GM23338 (cell line): Measurements from ENCODE around the gene MYO1F. TPM values are rescaled to one million over a fixed set of nuclear protein-coding genes. Genes with fewer than 3 reads are reported as not detected.

Experiments
- ATAC-seq: fragments of 200-7000 bp; cut with Tn5 transposase; 3 replicates; pipeline ENCODE4 v1.9.1; 2020
- DNase-seq: peaks from one replicate; pipeline ENCODE4 v3.0.0-alpha.2; 2015; ENCODE audit warnings: low spot score
- H2AFZ ChIP-seq: fragments of 200-600 bp; sonication (generic); 2 replicates; pipeline ENCODE4 v1.8.0; 2016; ENCODE audit warnings: antibody characterized with exemption, mild to moderate bottlenecking, moderate library complexity
- H3F3A ChIP-seq: fragments of 200-600 bp; sonication (generic); replicated peaks from 2 replicates; pipeline ENCODE4 v1.8.0; 2017; ENCODE audit warnings: antibody characterized with exemption, mixed run types, low read depth
- H3K27ac ChIP-seq: fragments of 200-600 bp; sonication (generic); 2 replicates; pipeline ENCODE4 v1.6.1; 2016; ENCODE audit warnings: low read depth
- H3K27me3 ChIP-seq: fragments of 200-600 bp; sonication (generic); 2 replicates; pipeline ENCODE4 v1.8.0; 2016; ENCODE audit warnings: mild to moderate bottlenecking, mixed run types, moderate library complexity; ENCODE audit not compliant: insufficient read depth
- H3K36me3 ChIP-seq: fragments of 200-600 bp; sonication (generic); 2 replicates; pipeline ENCODE4 v1.8.0; 2016; ENCODE audit warnings: mild to moderate bottlenecking; ENCODE audit not compliant: insufficient read depth
- H3K4me1 ChIP-seq: fragments of 200-600 bp; sonication (generic); 2 replicates; pipeline ENCODE4 v1.8.0; 2016; ENCODE audit warnings: mild to moderate bottlenecking, moderate library complexity; ENCODE audit not compliant: insufficient read depth
- H3K4me2 ChIP-seq: fragments of 200-600 bp; sonication (generic); 2 replicates; pipeline ENCODE4 v1.7.1; 2017; ENCODE audit warnings: mixed run types
- H3K4me3 ChIP-seq: fragments of 200-600 bp; sonication (generic); 2 replicates; pipeline ENCODE4 v1.6.1; 2016; ENCODE audit warnings: mixed run types
- H3K79me2 ChIP-seq: fragments of 200-600 bp; sonication (generic); replicated peaks from 2 replicates; pipeline ENCODE4 v1.8.0; 2017; ENCODE audit warnings: mild to moderate bottlenecking; ENCODE audit not compliant: insufficient read depth
- H3K9me2 ChIP-seq: fragments of 200-600 bp; sonication (generic); 2 replicates; pipeline ENCODE4 v1.8.0; 2017; ENCODE audit not compliant: insufficient read depth
- H4K20me1 ChIP-seq: fragments of 200-600 bp; sonication (generic); replicated peaks from 2 replicates; pipeline ENCODE4 v1.8.0; 2017; ENCODE audit warnings: mild to moderate bottlenecking; ENCODE audit not compliant: insufficient read depth
- H3K27ac Mint-ChIP-seq: 2 replicates; pipeline ENCODE4 v1.8.0; 2020; ENCODE audit warnings: inconsistent platforms, mild to moderate bottlenecking, moderate library complexity, mixed read lengths
- H3K27me3 Mint-ChIP-seq: 3 replicates; pipeline ENCODE4 v1.8.0; 2022; ENCODE audit warnings: low read depth, mild to moderate bottlenecking, moderate library complexity, mixed read lengths, inconsistent platforms; ENCODE audit not compliant: insufficient read depth, poor library complexity
- H3K36me3 Mint-ChIP-seq: 3 replicates; pipeline ENCODE4 v1.8.0; 2021; ENCODE audit warnings: low read depth, mild to moderate bottlenecking, inconsistent platforms, moderate library complexity, mixed read lengths
- H3K4me1 Mint-ChIP-seq: 3 replicates; pipeline ENCODE4 v1.8.0; 2020; ENCODE audit warnings: mild to moderate bottlenecking, inconsistent platforms, mixed read lengths
- H3K4me3 Mint-ChIP-seq: 3 replicates; pipeline ENCODE4 v1.8.0; 2021; ENCODE audit warnings: moderate library complexity, mild to moderate bottlenecking, inconsistent platforms, mixed read lengths
- H3K9me3 Mint-ChIP-seq: 3 replicates; pipeline ENCODE4 v1.8.0; 2020; ENCODE audit warnings: moderate library complexity, mild to moderate bottlenecking, inconsistent platforms, mixed read lengths
- CREB1 ChIP-seq: fragments of 250-450 bp; sonication (Bioruptor Pico); IDR thresholded peaks from 2 replicates; pipeline ENCODE4 v1.5.0; 2020; ENCODE audit warnings: low read depth, mild to moderate bottlenecking, moderate library complexity
- EZH2 ChIP-seq: fragments of 200-600 bp; sonication (generic); IDR thresholded peaks from one replicate; pipeline ENCODE4 v1.8.0; 2017; ENCODE audit warnings: antibody characterized with exemption, mild to moderate bottlenecking, low read depth; ENCODE audit not compliant: unreplicated experiment
- EZH2phosphoT487 ChIP-seq: fragments of 200-600 bp; sonication (generic); IDR thresholded peaks from one replicate; pipeline ENCODE4 v1.8.1; 2018; ENCODE audit warnings: antibody characterized with exemption; ENCODE audit not compliant: unreplicated experiment
- JUNB ChIP-seq: IDR thresholded peaks from one replicate; pipeline ENCODE4 v1.6.1; 2016; ENCODE audit warnings: antibody characterized with exemption; ENCODE audit not compliant: unreplicated experiment
- NANOG ChIP-seq: IDR thresholded peaks from 2 replicates; pipeline ENCODE4 v1.6.1; 2016; ENCODE audit warnings: antibody characterized with exemption, borderline replicate concordance
- POLR2AphosphoS5 ChIP-seq: IDR thresholded peaks from 2 replicates; pipeline ENCODE4 v1.6.1; 2016; ENCODE audit warnings: antibody characterized with exemption, low read depth
- STAT1 ChIP-seq: IDR thresholded peaks from one replicate; pipeline ENCODE4 v1.6.1; 2016; ENCODE audit warnings: antibody characterized with exemption; ENCODE audit not compliant: unreplicated experiment
- ZNF114 ChIP-seq: fragments of 250-450 bp; sonication (Bioruptor Pico); IDR thresholded peaks from 2 replicates; pipeline ENCODE4 v1.5.0; 2020; ENCODE audit warnings: mild to moderate bottlenecking, moderate library complexity
- ZNF331 ChIP-seq: fragments of 250-450 bp; sonication (Bioruptor Pico); IDR thresholded peaks from 2 replicates; pipeline ENCODE4 v1.5.0; 2020; ENCODE audit warnings: low read depth, mild to moderate bottlenecking, moderate library complexity
- polyA plus RNA-seq: library from polyadenylated mRNA; unstranded; fragments of >200 nt; fragmentation: Nextera tagmentation; extraction: Ambion mirVana; gene quantifications from 2 replicates; pipeline ENCODE4 v1.2.1, GENCODE V29; 2016
- total RNA-seq: library from RNA; depleted of rRNA; stranded (reverse); fragments of >200 nt; shearing (Covaris generic); gene quantifications from 2 replicates; pipeline ENCODE4 v1.2.3, GENCODE V29; 2014
- TF ChIP-seq, protein P1 (sequence below): IDR thresholded peaks from 2 replicates; pipeline ENCODE4 v1.6.1; 2016; ENCODE audit warnings: antibody characterized with exemption
- TF ChIP-seq, protein P2 (sequence below): IDR thresholded peaks from one replicate; pipeline ENCODE4 v1.6.1; 2018; ENCODE audit warnings: antibody characterized with exemption; ENCODE audit not compliant: unreplicated experiment
- TF ChIP-seq, protein P3 (sequence below): fragments of 250-450 bp; sonication (Bioruptor Pico); IDR thresholded peaks from 2 replicates; pipeline ENCODE4 v1.5.0; 2020; ENCODE audit warnings: mild to moderate bottlenecking, moderate library complexity
- TF ChIP-seq, protein P4 (sequence below), 2 experiments: fragments of 200-600 bp in 1 of 2; sonication (generic) in 1 of 2; conservative IDR thresholded peaks; 2 replicates each; pipeline versions ENCODE4 v1.5.1 to v1.6.1; 2016 to 2017; ENCODE audit warnings: antibody characterized with exemption in 2 of 2, low read depth in 2 of 2, mild to moderate bottlenecking in 2 of 2, moderate library complexity in 1 of 2

The MYO1F gene
- total and polyA plus RNA-seq, 2 experiments from 2014 or later, result 3.9 to 5.7 TPM

DNA sequence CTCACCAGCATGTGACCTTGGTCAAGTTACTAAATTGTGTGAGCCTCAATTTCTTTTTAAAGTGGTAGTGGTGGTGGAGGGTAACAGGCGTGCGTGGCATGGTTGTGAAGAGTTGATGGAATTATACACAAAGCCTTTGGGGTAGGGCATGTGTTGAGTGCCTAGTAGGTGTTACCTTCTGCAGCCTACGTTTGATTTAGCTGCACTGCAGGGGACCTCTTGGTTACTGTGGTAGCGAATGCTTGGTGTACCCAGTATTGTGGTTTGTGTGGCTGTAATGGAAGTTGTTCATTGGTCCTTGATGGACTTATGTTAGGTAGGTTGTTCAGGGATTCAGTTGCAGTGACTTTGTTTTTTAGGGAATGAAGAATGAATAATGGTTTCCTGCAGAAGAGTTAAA is 99.4 kb downstream of the MYO1F start:
- peaks cover 89% of the 10 kb centered on the region for H3K36me3 Mint-ChIP-seq
- H3K9me2 ChIP-seq, result no peaks in the 10 kb centered on the region
- peaks cover 7% of the 10 kb centered on the region for H3K27me3 Mint-ChIP-seq
- H3K4me1 ChIP-seq, result no peaks in the 10 kb centered on the region
- peaks cover 70% of the 10 kb centered on the region for H3K36me3 ChIP-seq
- H3F3A ChIP-seq, result peaks cover 55% of the 10 kb centered on the region
- TF ChIP-seq, protein P1, sequence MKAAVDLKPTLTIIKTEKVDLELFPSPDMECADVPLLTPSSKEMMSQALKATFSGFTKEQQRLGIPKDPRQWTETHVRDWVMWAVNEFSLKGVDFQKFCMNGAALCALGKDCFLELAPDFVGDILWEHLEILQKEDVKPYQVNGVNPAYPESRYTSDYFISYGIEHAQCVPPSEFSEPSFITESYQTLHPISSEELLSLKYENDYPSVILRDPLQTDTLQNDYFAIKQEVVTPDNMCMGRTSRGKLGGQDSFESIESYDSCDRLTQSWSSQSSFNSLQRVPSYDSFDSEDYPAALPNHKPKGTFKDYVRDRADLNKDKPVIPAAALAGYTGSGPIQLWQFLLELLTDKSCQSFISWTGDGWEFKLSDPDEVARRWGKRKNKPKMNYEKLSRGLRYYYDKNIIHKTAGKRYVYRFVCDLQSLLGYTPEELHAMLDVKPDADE, result no peak
- TF ChIP-seq CREB1 (CRISPR knock-in tag) (no peak), ZNF114 (CRISPR knock-in tag) (no peak), ZNF331 (no peak), EZH2phosphoT487 (no peak), JUNB (no peak), NANOG (no peak), STAT1 (no peak), POLR2AphosphoS5 (no peak), EZH2 (no peak)
- TF ChIP-seq, protein P2, sequence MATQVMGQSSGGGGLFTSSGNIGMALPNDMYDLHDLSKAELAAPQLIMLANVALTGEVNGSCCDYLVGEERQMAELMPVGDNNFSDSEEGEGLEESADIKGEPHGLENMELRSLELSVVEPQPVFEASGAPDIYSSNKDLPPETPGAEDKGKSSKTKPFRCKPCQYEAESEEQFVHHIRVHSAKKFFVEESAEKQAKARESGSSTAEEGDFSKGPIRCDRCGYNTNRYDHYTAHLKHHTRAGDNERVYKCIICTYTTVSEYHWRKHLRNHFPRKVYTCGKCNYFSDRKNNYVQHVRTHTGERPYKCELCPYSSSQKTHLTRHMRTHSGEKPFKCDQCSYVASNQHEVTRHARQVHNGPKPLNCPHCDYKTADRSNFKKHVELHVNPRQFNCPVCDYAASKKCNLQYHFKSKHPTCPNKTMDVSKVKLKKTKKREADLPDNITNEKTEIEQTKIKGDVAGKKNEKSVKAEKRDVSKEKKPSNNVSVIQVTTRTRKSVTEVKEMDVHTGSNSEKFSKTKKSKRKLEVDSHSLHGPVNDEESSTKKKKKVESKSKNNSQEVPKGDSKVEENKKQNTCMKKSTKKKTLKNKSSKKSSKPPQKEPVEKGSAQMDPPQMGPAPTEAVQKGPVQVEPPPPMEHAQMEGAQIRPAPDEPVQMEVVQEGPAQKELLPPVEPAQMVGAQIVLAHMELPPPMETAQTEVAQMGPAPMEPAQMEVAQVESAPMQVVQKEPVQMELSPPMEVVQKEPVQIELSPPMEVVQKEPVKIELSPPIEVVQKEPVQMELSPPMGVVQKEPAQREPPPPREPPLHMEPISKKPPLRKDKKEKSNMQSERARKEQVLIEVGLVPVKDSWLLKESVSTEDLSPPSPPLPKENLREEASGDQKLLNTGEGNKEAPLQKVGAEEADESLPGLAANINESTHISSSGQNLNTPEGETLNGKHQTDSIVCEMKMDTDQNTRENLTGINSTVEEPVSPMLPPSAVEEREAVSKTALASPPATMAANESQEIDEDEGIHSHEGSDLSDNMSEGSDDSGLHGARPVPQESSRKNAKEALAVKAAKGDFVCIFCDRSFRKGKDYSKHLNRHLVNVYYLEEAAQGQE, result no peak
- TF ChIP-seq, protein P3, sequence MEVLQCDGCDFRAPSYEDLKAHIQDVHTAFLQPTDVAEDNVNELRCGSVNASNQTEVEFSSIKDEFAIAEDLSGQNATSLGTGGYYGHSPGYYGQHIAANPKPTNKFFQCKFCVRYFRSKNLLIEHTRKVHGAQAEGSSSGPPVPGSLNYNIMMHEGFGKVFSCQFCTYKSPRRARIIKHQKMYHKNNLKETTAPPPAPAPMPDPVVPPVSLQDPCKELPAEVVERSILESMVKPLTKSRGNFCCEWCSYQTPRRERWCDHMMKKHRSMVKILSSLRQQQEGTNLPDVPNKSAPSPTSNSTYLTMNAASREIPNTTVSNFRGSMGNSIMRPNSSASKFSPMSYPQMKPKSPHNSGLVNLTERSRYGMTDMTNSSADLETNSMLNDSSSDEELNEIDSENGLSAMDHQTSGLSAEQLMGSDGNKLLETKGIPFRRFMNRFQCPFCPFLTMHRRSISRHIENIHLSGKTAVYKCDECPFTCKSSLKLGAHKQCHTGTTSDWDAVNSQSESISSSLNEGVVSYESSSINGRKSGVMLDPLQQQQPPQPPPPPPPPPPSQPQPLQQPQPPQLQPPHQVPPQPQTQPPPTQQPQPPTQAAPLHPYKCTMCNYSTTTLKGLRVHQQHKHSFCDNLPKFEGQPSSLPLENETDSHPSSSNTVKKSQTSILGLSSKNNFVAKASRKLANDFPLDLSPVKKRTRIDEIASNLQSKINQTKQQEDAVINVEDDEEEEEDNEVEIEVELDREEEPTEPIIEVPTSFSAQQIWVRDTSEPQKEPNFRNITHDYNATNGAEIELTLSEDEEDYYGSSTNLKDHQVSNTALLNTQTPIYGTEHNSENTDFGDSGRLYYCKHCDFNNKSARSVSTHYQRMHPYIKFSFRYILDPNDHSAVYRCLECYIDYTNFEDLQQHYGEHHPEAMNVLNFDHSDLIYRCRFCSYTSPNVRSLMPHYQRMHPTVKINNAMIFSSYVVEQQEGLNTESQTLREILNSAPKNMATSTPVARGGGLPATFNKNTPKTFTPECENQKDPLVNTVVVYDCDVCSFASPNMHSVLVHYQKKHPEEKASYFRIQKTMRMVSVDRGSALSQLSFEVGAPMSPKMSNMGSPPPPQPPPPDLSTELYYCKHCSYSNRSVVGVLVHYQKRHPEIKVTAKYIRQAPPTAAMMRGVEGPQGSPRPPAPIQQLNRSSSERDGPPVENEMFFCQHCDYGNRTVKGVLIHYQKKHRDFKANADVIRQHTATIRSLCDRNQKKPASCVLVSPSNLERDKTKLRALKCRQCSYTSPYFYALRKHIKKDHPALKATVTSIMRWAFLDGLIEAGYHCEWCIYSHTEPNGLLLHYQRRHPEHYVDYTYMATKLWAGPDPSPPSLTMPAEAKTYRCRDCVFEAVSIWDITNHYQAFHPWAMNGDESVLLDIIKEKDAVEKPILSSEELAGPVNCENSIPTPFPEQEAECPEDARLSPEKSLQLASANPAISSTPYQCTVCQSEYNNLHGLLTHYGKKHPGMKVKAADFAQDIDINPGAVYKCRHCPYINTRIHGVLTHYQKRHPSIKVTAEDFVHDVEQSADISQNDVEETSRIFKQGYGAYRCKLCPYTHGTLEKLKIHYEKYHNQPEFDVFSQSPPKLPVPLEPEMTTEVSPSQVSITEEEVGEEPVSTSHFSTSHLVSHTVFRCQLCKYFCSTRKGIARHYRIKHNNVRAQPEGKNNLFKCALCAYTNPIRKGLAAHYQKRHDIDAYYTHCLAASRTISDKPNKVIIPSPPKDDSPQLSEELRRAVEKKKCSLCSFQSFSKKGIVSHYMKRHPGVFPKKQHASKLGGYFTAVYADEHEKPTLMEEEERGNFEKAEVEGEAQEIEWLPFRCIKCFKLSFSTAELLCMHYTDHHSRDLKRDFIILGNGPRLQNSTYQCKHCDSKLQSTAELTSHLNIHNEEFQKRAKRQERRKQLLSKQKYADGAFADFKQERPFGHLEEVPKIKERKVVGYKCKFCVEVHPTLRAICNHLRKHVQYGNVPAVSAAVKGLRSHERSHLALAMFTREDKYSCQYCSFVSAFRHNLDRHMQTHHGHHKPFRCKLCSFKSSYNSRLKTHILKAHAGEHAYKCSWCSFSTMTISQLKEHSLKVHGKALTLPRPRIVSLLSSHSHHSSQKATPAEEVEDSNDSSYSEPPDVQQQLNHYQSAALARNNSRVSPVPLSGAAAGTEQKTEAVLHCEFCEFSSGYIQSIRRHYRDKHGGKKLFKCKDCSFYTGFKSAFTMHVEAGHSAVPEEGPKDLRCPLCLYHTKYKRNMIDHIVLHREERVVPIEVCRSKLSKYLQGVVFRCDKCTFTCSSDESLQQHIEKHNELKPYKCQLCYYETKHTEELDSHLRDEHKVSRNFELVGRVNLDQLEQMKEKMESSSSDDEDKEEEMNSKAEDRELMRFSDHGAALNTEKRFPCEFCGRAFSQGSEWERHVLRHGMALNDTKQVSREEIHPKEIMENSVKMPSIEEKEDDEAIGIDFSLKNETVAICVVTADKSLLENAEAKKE (CRISPR knock-in tag), result no peak
- TF ChIP-seq, protein P4, sequence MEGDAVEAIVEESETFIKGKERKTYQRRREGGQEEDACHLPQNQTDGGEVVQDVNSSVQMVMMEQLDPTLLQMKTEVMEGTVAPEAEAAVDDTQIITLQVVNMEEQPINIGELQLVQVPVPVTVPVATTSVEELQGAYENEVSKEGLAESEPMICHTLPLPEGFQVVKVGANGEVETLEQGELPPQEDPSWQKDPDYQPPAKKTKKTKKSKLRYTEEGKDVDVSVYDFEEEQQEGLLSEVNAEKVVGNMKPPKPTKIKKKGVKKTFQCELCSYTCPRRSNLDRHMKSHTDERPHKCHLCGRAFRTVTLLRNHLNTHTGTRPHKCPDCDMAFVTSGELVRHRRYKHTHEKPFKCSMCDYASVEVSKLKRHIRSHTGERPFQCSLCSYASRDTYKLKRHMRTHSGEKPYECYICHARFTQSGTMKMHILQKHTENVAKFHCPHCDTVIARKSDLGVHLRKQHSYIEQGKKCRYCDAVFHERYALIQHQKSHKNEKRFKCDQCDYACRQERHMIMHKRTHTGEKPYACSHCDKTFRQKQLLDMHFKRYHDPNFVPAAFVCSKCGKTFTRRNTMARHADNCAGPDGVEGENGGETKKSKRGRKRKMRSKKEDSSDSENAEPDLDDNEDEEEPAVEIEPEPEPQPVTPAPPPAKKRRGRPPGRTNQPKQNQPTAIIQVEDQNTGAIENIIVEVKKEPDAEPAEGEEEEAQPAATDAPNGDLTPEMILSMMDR (conservative IDR thresholded peaks at IDR 0.05; ENCODE audit: low read depth in 2 of 2), result no peak
- H3K4me1 Mint-ChIP-seq, result peaks cover 11% of the 10 kb centered on the region
- DNase-seq (no peak), ATAC-seq (no peak)
- H3K27ac ChIP-seq, result peak overlapping the region; percentile 83
- H3K27me3 ChIP-seq, result no peaks in the 10 kb centered on the region
- no peak overlapping the region for H2AFZ ChIP-seq
- H3K9me3 Mint-ChIP-seq, result no peaks in the 10 kb centered on the region; the same call in 2 of the 3 replicates
- H3K79me2 ChIP-seq, result peaks cover 100% of the 10 kb centered on the region
- H3K27ac Mint-ChIP-seq, result peak overlapping the region; percentile 39; the same call in 1 of the 2 replicates
- H3K4me2 ChIP-seq, result no peak overlapping the region
- no peak overlapping the region for H3K4me3 ChIP-seq
- no peak overlapping the region for H3K4me3 Mint-ChIP-seq
- peaks cover 91% of the 10 kb centered on the region for H4K20me1 ChIP-seq
